IMR-90 (cell line): ENCODE results near the gene A3GALT2.

Experiments used
- BHLHE40 ChIP-seq: fragments of 150-350 bp; IDR thresholded peaks from 2 replicates; pipeline ENCODE4 v1.6.1; 2016; ENCODE audit warnings: mild to moderate bottlenecking, low read depth, low read length
- MAFK ChIP-seq: IDR thresholded peaks from 2 replicates; pipeline ENCODE4 v1.6.1; 2012; ENCODE audit warnings: low read depth, low read length, improper control_type of control experiment
- MAZ ChIP-seq: IDR thresholded peaks from 2 replicates; pipeline ENCODE4 v1.6.1; 2012; ENCODE audit warnings: low read depth, mild to moderate bottlenecking, low read length, improper control_type of control experiment, moderate library complexity, borderline replicate concordance
- POLR2A ChIP-seq: IDR thresholded peaks from 2 replicates; pipeline ENCODE4 v1.6.1; 2012; ENCODE audit warnings: mild to moderate bottlenecking, low read depth, low read length
- RFX5 ChIP-seq: IDR thresholded peaks from 2 replicates; pipeline ENCODE4 v1.8.0; 2012; ENCODE audit warnings: low read depth, mild to moderate bottlenecking, low read length, moderate library complexity
- SMC3 ChIP-seq: fragments of 150-350 bp; IDR thresholded peaks from 2 replicates; pipeline ENCODE4 v1.6.1; 2016; ENCODE audit warnings: low read depth, mild to moderate bottlenecking, antibody characterized with exemption, low read length, moderate library complexity
- TF ChIP-seq, protein P1 (sequence below): conservative IDR thresholded peaks from 2 replicates; pipeline ENCODE4 v1.5.1; 2012; ENCODE audit warnings: mild to moderate bottlenecking, low read depth, low read length, improper control_type of control experiment
- TF ChIP-seq, protein P2 (sequence below): fragments of 150-350 bp; IDR thresholded peaks from 2 replicates; pipeline ENCODE4 v1.6.1; 2016; ENCODE audit warnings: low read depth, mild to moderate bottlenecking, low read length, moderate library complexity, borderline replicate concordance
- TF ChIP-seq, protein P3 (sequence below): fragments of 150-350 bp; IDR thresholded peaks from 2 replicates; pipeline ENCODE4 v1.6.1; 2017; ENCODE audit warnings: mild to moderate bottlenecking, antibody characterized with exemption, low read length, low read depth

DNA sequence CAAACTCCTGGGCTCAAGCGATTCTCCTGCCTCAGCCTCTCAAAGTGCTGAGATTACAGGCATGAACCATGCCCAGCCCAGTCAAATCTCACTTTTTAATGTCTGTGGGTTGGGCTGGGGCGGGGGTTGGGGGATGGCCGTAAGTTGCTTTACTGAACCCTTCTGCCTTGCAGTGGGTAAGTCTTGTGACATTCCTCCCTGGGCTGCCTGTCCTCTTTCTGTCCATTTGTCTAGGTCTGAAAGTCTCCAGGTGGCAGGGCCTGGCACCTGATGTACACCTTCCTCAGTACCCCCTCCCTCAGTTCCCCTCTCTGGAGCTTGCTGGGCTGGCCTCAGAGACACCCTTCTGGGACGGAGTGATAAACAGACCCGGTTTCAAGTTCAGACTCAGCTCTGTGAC, 51.3 kb downstream of the A3GALT2 start:
- TF ChIP-seq MAZ: no peak
- TF ChIP-seq BHLHE40: no peak
- TF ChIP-seq, protein P1, sequence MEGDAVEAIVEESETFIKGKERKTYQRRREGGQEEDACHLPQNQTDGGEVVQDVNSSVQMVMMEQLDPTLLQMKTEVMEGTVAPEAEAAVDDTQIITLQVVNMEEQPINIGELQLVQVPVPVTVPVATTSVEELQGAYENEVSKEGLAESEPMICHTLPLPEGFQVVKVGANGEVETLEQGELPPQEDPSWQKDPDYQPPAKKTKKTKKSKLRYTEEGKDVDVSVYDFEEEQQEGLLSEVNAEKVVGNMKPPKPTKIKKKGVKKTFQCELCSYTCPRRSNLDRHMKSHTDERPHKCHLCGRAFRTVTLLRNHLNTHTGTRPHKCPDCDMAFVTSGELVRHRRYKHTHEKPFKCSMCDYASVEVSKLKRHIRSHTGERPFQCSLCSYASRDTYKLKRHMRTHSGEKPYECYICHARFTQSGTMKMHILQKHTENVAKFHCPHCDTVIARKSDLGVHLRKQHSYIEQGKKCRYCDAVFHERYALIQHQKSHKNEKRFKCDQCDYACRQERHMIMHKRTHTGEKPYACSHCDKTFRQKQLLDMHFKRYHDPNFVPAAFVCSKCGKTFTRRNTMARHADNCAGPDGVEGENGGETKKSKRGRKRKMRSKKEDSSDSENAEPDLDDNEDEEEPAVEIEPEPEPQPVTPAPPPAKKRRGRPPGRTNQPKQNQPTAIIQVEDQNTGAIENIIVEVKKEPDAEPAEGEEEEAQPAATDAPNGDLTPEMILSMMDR: no peak
- no peak for TF ChIP-seq POLR2A
- TF ChIP-seq SMC3: no peak
- no peak for TF ChIP-seq MAFK
- TF ChIP-seq, protein P2, sequence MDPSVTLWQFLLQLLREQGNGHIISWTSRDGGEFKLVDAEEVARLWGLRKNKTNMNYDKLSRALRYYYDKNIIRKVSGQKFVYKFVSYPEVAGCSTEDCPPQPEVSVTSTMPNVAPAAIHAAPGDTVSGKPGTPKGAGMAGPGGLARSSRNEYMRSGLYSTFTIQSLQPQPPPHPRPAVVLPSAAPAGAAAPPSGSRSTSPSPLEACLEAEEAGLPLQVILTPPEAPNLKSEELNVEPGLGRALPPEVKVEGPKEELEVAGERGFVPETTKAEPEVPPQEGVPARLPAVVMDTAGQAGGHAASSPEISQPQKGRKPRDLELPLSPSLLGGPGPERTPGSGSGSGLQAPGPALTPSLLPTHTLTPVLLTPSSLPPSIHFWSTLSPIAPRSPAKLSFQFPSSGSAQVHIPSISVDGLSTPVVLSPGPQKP: no peak
- TF ChIP-seq RFX5: no peak
- TF ChIP-seq, protein P3, sequence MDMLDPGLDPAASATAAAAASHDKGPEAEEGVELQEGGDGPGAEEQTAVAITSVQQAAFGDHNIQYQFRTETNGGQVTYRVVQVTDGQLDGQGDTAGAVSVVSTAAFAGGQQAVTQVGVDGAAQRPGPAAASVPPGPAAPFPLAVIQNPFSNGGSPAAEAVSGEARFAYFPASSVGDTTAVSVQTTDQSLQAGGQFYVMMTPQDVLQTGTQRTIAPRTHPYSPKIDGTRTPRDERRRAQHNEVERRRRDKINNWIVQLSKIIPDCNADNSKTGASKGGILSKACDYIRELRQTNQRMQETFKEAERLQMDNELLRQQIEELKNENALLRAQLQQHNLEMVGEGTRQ: no peak
